ENCODE results near the gene PLCL2.
A peak's percentile ranks its signal among the peaks of the same experiment; 100 is the strongest.

The PLCL2 gene

GRCh38 chr3:16927485-16927884 is 42.7 kb downstream of the PLCL2 start:
- peaks cover 94% of the 10 kb centered on the region for H3K79me2 ChIP-seq (ENCODE audit: control insufficient read depth, low read length)
- H3K27me3 ChIP-seq (ENCODE audit: control insufficient read depth, low read length), result no peaks in the 10 kb centered on the region
- no peak for TF ChIP-seq EZH2phosphoT487 (IDR thresholded peaks at IDR 0.05; ENCODE audit: borderline replicate concordance, low read length)
- TF ChIP-seq, protein P1, sequence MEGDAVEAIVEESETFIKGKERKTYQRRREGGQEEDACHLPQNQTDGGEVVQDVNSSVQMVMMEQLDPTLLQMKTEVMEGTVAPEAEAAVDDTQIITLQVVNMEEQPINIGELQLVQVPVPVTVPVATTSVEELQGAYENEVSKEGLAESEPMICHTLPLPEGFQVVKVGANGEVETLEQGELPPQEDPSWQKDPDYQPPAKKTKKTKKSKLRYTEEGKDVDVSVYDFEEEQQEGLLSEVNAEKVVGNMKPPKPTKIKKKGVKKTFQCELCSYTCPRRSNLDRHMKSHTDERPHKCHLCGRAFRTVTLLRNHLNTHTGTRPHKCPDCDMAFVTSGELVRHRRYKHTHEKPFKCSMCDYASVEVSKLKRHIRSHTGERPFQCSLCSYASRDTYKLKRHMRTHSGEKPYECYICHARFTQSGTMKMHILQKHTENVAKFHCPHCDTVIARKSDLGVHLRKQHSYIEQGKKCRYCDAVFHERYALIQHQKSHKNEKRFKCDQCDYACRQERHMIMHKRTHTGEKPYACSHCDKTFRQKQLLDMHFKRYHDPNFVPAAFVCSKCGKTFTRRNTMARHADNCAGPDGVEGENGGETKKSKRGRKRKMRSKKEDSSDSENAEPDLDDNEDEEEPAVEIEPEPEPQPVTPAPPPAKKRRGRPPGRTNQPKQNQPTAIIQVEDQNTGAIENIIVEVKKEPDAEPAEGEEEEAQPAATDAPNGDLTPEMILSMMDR (IDR thresholded peaks at IDR 0.05; ENCODE audit: low read depth, low read length, poor library complexity, severe bottlenecking), result peak; percentile 59
- no peaks in the 10 kb centered on the region for H3K9me2 ChIP-seq (replicated peaks; ENCODE audit: control insufficient read depth, low read length)
- peaks cover 29% of the 10 kb centered on the region for H3K4me1 ChIP-seq (ENCODE audit: control insufficient read depth, low read length)
- H3K4me2 ChIP-seq (ENCODE audit: low read length), result no peak overlapping the region
- H4K20me1 ChIP-seq (ENCODE audit: control insufficient read depth, insufficient read depth, low read depth, low read length), result peaks cover 7% of the 10 kb centered on the region; the same call in 1 of the 2 replicates
- no peak overlapping the region for H3K4me3 ChIP-seq (ENCODE audit: low read length)
- H3K27ac ChIP-seq (ENCODE audit: low read depth, low read length), result no peak overlapping the region
- no peaks in the 10 kb centered on the region for H3F3A ChIP-seq (ENCODE audit: control insufficient read depth, insufficient read depth)
- H3K9me3 ChIP-seq (ENCODE audit: control insufficient read depth, insufficient read depth, low read length), result no peaks in the 10 kb centered on the region
- peaks cover 4% of the 10 kb centered on the region; the same call in 1 of the 2 replicates for H3K36me3 ChIP-seq (ENCODE audit: control insufficient read depth, low read length)

DNA sequence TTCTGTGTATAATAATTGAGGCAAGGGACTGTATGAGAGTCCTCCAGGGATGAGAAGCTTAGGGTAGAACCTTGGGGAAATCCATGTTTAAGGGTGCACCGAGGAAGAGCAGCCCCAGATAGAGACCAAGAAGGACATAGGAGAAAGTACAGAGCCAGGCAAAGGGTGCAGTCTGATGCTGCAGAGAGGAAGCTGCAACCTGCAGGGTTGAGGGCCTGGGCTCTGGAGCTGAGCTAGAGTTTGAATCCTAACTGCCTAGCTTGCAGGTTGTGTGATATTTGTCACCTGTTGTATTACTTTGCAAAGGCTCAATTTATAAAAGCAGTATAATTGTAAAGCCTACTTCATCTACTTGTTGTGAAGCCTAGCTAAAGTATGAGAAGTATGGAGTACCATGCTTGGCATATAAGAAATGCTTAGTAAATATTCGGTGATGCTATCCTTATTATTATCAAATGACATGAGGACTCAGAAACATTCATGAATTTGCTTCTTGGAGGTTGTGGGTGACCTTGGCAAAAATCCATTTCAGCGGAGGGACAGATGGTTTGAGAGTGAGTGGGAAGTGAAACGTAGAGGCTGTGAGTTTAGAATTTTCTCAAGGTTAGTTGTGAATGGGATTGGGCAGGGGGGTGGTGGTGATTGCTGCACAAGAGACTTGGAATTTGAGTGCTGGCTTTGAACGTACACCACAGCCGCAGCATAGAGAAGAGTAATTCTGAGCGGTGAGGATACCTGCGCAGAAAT is 43.8 kb downstream of the PLCL2 start:
- H3K36me3 ChIP-seq (ENCODE audit: control insufficient read depth, low read length), result peaks cover 11% of the 10 kb centered on the region
- no peaks in the 10 kb centered on the region for H3K9me2 ChIP-seq (replicated peaks; ENCODE audit: control insufficient read depth, low read length)
- H3K27me3 ChIP-seq (ENCODE audit: control insufficient read depth, low read length), result no peaks in the 10 kb centered on the region
- H3K27ac ChIP-seq (ENCODE audit: low read depth, low read length), result no peak overlapping the region
- H4K20me1 ChIP-seq (ENCODE audit: control insufficient read depth, insufficient read depth, low read depth, low read length), result peaks cover 7% of the 10 kb centered on the region; the same call in 1 of the 2 replicates
- H3K79me2 ChIP-seq (ENCODE audit: control insufficient read depth, low read length), result peaks cover 97% of the 10 kb centered on the region
- H3K4me1 ChIP-seq (ENCODE audit: control insufficient read depth, low read length), result peaks cover 29% of the 10 kb centered on the region
- no peak overlapping the region for H3K4me3 ChIP-seq (ENCODE audit: low read length)
- no peaks in the 10 kb centered on the region for H3F3A ChIP-seq (ENCODE audit: control insufficient read depth, insufficient read depth)
- H3K4me2 ChIP-seq (ENCODE audit: low read length), result no peak overlapping the region
- TF ChIP-seq, protein P1 (IDR thresholded peaks at IDR 0.05; ENCODE audit: low read depth, low read length, poor library complexity, severe bottlenecking), result no peak
- TF ChIP-seq EZH2phosphoT487 (IDR thresholded peaks at IDR 0.05; ENCODE audit: borderline replicate concordance, low read length), result no peak
- H3K9me3 ChIP-seq (ENCODE audit: control insufficient read depth, insufficient read depth, low read length), result no peaks in the 10 kb centered on the region

DNA sequence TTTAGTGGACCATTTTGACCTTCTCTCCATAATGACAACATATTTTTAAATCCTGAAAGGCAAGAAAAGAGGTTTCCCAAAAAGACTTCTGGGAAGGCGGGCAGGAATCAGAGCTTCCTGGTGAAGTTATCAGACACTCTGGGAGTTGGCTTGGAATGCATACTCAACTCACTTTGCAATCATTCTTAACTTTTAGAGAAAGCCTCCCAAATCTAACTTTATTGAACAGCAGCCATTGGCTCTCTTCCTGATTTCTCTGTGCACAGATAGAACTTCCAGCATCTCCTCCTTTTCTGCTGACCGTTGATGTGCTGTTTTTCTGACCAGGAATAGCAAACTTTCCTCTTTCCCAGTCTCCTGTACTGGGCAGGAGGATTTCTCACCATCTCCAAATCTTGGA is 44.6 kb downstream of the PLCL2 start:
- Histone ChIP-seq H3F3A (ENCODE audit: control insufficient read depth, insufficient read depth) (no peaks in the 10 kb centered on the region), H3K9me2 (replicated peaks; ENCODE audit: control insufficient read depth, low read length) (no peaks in the 10 kb centered on the region), H4K20me1 (ENCODE audit: control insufficient read depth, insufficient read depth, low read depth, low read length) (peaks cover 7% of the 10 kb centered on the region; the same call in 1 of the 2 replicates), H3K9me3 (ENCODE audit: control insufficient read depth, insufficient read depth, low read length) (no peaks in the 10 kb centered on the region), H3K36me3 (ENCODE audit: control insufficient read depth, low read length) (peaks cover 11% of the 10 kb centered on the region), H3K4me1 (ENCODE audit: control insufficient read depth, low read length) (peaks cover 27% of the 10 kb centered on the region), H3K4me3 (ENCODE audit: low read length) (no peak overlapping the region), H3K27me3 (ENCODE audit: control insufficient read depth, low read length) (no peaks in the 10 kb centered on the region), H3K79me2 (ENCODE audit: control insufficient read depth, low read length) (peaks cover 97% of the 10 kb centered on the region), H3K27ac (ENCODE audit: low read depth, low read length) (no peak overlapping the region), H3K4me2 (ENCODE audit: low read length) (no peak overlapping the region)
- no peak for TF ChIP-seq EZH2phosphoT487 (IDR thresholded peaks at IDR 0.05; ENCODE audit: borderline replicate concordance, low read length)
- TF ChIP-seq, protein P1 (IDR thresholded peaks at IDR 0.05; ENCODE audit: low read depth, low read length, poor library complexity, severe bottlenecking), result no peak
